CD4-positive, alpha-beta T cell (primary cell): ENCODE measurements around the gene NTHL1. TPM values are rescaled to one million over a fixed set of nuclear protein-coding genes. Genes with fewer than 3 reads are reported as not detected.

Experiments
- ATAC-seq: fragments of 200-7000 bp; cut with Tn5 transposase; one replicate; pipeline ENCODE4 v1.10.0; 2022; ENCODE audit warnings: mild to moderate bottlenecking; ENCODE audit not compliant: poor library complexity
- CTCF ChIA-PET: fragments of 350-600 bp; sonication (Branson Sonifier 250); formaldehyde crosslinking; loops from one replicate; lab custom pipeline; 2021; ENCODE audit warnings: antibody characterized with exemption, inconsistent platforms; lab: Charles Lee
- POLR2A ChIA-PET: fragments of 350-600 bp; sonication (Branson Sonifier 250); formaldehyde crosslinking; loops from one replicate; lab custom pipeline; 2021; ENCODE audit warnings: antibody characterized with exemption, inconsistent platforms; lab: Charles Lee
- DNase-seq, 14 experiments: peaks; one replicate each; pipeline ENCODE4 v3.0.0-alpha.2; 2013 to 2020; ENCODE audit warnings: mixed read lengths in 2 of 14
- H3K27ac ChIP-seq, 2 donors: one replicate each; pipeline versions ENCODE4 v1.5.1 to v1.7.0; 2013; ENCODE audit warnings: low read length in 2 of 2, low read depth in 1 of 2, mild to moderate bottlenecking in 1 of 2
- H3K27me3 ChIP-seq, 2 experiments: 1 replicate in 1 of 2; 2 replicates in 1 of 2; pipeline versions ENCODE4 v1.6.1 to v1.7.0; 2013; ENCODE audit warnings: low read length in 2 of 2, control low read depth in 1 of 2, mild to moderate bottlenecking in 1 of 2, moderate library complexity in 1 of 2; ENCODE audit not compliant: insufficient read depth in 2 of 2, control insufficient read depth in 1 of 2
- H3K36me3 ChIP-seq: one replicate; pipeline ENCODE4 v1.6.1; 2013; ENCODE audit warnings: low read length, control low read depth; ENCODE audit not compliant: insufficient read depth
- H3K4me1 ChIP-seq: one replicate; pipeline ENCODE4 v1.6.1; 2013; ENCODE audit warnings: low read length, control low read depth; ENCODE audit not compliant: insufficient read depth
- H3K4me3 ChIP-seq: one replicate; pipeline ENCODE4 v1.5.1; 2013; ENCODE audit warnings: mild to moderate bottlenecking, low read length, moderate library complexity
- H3K9me3 ChIP-seq, 2 experiments: 1 replicate in 1 of 2; 2 replicates in 1 of 2; pipeline versions ENCODE4 v1.6.1 to v1.7.0; 2013; ENCODE audit warnings: low read length in 2 of 2, mild to moderate bottlenecking in 2 of 2, control low read depth in 1 of 2, moderate library complexity in 1 of 2; ENCODE audit not compliant: control insufficient read depth in 1 of 2, insufficient read depth in 1 of 2
- H3K27ac Mint-ChIP-seq: one replicate; pipeline ENCODE4 v1.8.0; 2020; ENCODE audit warnings: mixed read lengths
- H3K27me3 Mint-ChIP-seq: one replicate; pipeline ENCODE4 v1.8.0; 2021; ENCODE audit warnings: mixed read lengths
- H3K36me3 Mint-ChIP-seq: one replicate; pipeline ENCODE4 v1.8.0; 2021; ENCODE audit warnings: low read depth, mixed read lengths
- H3K4me1 Mint-ChIP-seq: one replicate; pipeline ENCODE4 v1.8.0; 2021; ENCODE audit warnings: low read depth, mixed read lengths
- H3K4me3 Mint-ChIP-seq: one replicate; pipeline ENCODE4 v1.8.0; 2020; ENCODE audit warnings: mild to moderate bottlenecking, mixed read lengths
- H3K9me3 Mint-ChIP-seq: one replicate; pipeline ENCODE4 v1.8.0; 2020; ENCODE audit warnings: mixed read lengths
- intact Hi-C, 2 experiments: fragments of 100-400 bp; cut with DNase I in 1 of 2; cut with micrococcal nuclease in 1 of 2; formaldehyde crosslinking; loops; one replicate each; pipeline versions ENCODE4 v1.15.1 to v1.9.0; 2023 to 2025; cut with DNase I, micrococcal nuclease
- total RNA-seq, 174 experiments: library from RNA in 2 of 174; stranded (reverse) in 2 of 174; gene quantifications; one replicate each; pipeline ENCODE4 v1.2.3 and lab custom pipeline; 2021 to 2026
- TF ChIP-seq, protein P1 (sequence below): fragments of 200-600 bp; IDR thresholded peaks from one replicate; pipeline ENCODE4 v1.8.0; 2022; ENCODE audit warnings: antibody characterized with exemption, mild to moderate bottlenecking

NTHL1 gene
- total RNA-seq, 2 experiments from 2014 or later, result 2.7 to 2.9 TPM

DNA sequence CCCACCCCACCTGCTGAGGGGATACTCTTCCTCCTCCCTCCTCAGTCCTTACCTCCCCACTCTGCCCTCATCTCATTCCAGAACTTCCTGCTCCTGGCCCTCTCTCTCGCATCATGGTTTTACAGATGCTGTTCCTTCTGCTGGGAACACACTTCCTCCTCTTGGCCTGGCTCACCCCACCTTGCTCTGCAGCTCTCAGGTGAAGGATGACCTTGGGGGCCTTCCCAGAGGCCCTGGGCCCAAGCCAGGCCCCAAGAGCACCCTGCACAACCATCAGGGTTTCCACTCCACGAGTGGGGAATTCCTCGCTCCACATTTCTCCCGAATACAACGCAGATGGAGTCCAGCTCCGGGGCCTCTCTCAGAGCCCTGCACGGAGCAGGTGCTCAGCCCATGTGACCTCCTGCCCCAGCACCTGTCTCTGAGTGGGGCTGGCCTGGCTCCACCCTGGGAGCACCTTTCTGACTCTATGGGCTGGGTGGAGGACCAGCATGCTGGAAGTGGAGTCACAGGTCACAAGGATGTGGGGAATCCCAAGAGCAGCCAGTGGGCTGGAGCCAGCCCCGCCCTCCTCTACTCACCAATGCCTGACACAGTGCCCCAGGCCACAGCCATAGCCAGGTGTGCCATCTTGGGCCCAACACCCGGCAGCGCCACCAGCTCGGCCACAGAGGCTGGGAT, 4.5 kb downstream of the NTHL1 start:
- H3K4me1 Mint-ChIP-seq, result peaks cover 12% of the 10 kb centered on the region
- Histone ChIP-seq H3K27me3 (no peaks in the 10 kb centered on the region), H3K27ac (no peak overlapping the region), H3K9me3 (no peaks in the 10 kb centered on the region), H3K36me3 (peaks cover 4% of the 10 kb centered on the region), H3K4me1 (peaks cover 20% of the 10 kb centered on the region), H3K4me3 (no peak overlapping the region)
- TF ChIP-seq, protein P1, sequence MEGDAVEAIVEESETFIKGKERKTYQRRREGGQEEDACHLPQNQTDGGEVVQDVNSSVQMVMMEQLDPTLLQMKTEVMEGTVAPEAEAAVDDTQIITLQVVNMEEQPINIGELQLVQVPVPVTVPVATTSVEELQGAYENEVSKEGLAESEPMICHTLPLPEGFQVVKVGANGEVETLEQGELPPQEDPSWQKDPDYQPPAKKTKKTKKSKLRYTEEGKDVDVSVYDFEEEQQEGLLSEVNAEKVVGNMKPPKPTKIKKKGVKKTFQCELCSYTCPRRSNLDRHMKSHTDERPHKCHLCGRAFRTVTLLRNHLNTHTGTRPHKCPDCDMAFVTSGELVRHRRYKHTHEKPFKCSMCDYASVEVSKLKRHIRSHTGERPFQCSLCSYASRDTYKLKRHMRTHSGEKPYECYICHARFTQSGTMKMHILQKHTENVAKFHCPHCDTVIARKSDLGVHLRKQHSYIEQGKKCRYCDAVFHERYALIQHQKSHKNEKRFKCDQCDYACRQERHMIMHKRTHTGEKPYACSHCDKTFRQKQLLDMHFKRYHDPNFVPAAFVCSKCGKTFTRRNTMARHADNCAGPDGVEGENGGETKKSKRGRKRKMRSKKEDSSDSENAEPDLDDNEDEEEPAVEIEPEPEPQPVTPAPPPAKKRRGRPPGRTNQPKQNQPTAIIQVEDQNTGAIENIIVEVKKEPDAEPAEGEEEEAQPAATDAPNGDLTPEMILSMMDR, result no peak
- H3K36me3 Mint-ChIP-seq, result peaks cover 2% of the 10 kb centered on the region
- POLR2A ChIA-PET, result no interaction called here
- no peaks in the 10 kb centered on the region for H3K27me3 Mint-ChIP-seq
- H3K4me3 Mint-ChIP-seq, result no peak overlapping the region
- no peak for ATAC-seq
- CTCF ChIA-PET, result no interaction called here
- no peak for DNase-seq
- intact Hi-C loops, result loop anchor here in 1 of 2 experiments (10.0 kb wide), 1 partner anchor 568 kb away; the partner anchor contains the start of gene CLCN7
- H3K9me3 Mint-ChIP-seq, result no peaks in the 10 kb centered on the region
- no peak overlapping the region for H3K27ac Mint-ChIP-seq

DNA sequence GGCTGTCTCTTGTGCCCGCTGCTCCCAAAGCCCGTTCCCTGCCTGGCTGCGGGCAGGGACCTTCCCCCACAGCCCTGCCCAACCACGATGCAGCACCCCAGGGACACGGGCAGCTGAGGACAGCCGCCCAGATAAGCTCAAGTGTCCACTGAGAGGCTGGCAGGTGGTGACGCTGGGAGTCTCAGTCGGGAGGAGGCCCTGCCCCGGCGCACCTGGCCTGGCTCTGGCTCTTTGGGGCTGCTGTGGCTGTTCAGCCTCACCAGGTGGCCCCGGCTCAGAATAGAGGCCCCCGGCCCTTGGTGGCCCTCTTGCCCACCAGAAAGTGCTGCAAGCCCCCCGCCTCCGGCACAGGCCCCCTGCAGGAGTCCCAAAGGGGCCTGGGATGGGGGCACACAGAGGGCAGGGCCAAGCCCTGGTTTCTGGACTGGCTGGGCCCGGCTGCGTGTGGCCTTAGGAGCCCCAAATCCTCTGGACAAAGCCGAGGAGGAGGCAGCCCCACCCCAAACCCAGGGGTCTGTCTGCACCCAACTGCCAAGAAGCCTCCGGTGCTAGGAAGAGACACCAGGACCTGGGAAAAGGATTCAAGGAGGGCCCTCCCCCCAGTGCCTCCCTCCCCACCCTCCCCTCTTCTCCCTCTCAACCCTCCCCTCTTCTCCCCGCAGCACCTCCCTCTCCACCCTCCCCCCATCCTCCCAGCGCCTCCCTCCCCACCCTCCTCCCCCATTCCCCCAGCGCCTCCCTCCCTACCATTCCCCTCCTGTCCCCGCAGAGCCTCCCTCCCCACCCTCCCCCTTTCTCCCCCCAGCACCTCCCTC, 5.3 kb downstream of the NTHL1 start:
- Mint-ChIP-seq H3K27ac (no peak overlapping the region), H3K4me3 (no peak overlapping the region), H3K9me3 (no peaks in the 10 kb centered on the region), H3K36me3 (no peaks in the 10 kb centered on the region), H3K27me3 (no peaks in the 10 kb centered on the region), H3K4me1 (peaks cover 12% of the 10 kb centered on the region)
- intact Hi-C loops, result loop anchor here in 1 of 2 experiments (10.0 kb wide), 1 partner anchor 568 kb away; the partner anchor contains the start of gene CLCN7
- DNase-seq, result no peak
- POLR2A ChIA-PET, result no interaction called here
- H3K4me1 ChIP-seq, result peaks cover 17% of the 10 kb centered on the region
- no peak overlapping the region for H3K27ac ChIP-seq
- TF ChIP-seq, protein P1, result no peak
- CTCF ChIA-PET, result no interaction called here
- no peaks in the 10 kb centered on the region for H3K9me3 ChIP-seq
- peaks cover 4% of the 10 kb centered on the region for H3K36me3 ChIP-seq
- H3K4me3 ChIP-seq, result no peak overlapping the region
- ATAC-seq, result no peak
- no peaks in the 10 kb centered on the region for H3K27me3 ChIP-seq

DNA sequence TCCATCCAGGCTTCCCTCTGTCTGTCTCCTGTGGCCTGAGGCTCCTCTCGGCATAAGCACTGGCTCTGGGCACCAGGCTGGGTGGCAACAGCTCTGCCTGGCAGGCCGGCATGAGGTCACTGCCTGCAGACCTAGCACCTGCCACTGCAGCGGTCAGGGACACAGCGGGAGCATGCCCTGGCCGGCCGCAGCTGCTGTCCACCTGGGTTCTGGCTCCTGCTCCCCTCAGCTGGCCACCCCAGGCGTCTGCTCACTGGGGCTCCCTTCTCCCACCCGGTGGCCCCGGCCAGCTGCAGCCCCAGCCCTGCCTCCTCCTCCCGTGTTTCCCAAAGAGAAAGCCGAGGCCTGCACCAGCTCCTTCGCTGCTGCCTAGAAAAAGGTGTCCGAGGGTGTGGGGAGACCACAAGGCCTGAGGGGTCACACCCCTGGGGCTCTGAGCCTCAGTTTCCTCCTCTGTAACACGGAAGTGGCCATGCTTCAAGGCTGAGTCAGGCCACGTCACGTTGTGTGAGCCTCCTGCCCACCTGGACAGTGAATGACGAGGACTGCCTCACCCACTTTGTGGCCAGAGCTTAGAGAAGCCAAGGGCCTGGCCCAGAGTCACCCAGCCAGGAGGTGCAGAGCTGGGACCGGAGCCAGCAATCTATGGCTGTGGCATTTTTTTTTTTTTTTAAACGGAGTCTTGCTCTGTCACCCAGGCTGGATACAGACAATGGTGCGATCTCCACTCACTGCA, 6.7 kb downstream of the NTHL1 start:
- no peak overlapping the region for H3K4me3 ChIP-seq
- ChIA-PET POLR2A (no interaction called here), CTCF (interaction anchor here (1.0 kb wide), 1 partner anchor 100 kb away, joined by 3 read pairs; no protein-coding TSS in a partner anchor)
- H3K36me3 ChIP-seq, result peaks cover 4% of the 10 kb centered on the region
- H3K27ac Mint-ChIP-seq, result no peak overlapping the region
- no peak for DNase-seq
- intact Hi-C loops, result loop anchor here in 1 of 2 experiments (10.0 kb wide), 1 partner anchor 566 kb away; the partner anchor contains the start of gene CLCN7
- H3K27me3 Mint-ChIP-seq, result no peaks in the 10 kb centered on the region
- H3K9me3 Mint-ChIP-seq, result no peaks in the 10 kb centered on the region
- no peaks in the 10 kb centered on the region for H3K9me3 ChIP-seq
- H3K4me3 Mint-ChIP-seq, result no peak overlapping the region
- H3K27me3 ChIP-seq, result no peaks in the 10 kb centered on the region
- peaks cover 5% of the 10 kb centered on the region for H3K4me1 ChIP-seq
- H3K27ac ChIP-seq, result no peak overlapping the region
- H3K4me1 Mint-ChIP-seq, result no peaks in the 10 kb centered on the region
- no peaks in the 10 kb centered on the region for H3K36me3 Mint-ChIP-seq
- no peak for ATAC-seq
- TF ChIP-seq, protein P1, result no peak
